DMS 273 (cell line): ENCODE measurements around the gene GABPB1.

Experiments
- DNase-seq: peaks from one replicate; lab custom pipeline; 2025; ENCODE audit not compliant: unreplicated experiment; lab: John Stamatoyannopoulos, UW

The GABPB1 gene

DNA sequence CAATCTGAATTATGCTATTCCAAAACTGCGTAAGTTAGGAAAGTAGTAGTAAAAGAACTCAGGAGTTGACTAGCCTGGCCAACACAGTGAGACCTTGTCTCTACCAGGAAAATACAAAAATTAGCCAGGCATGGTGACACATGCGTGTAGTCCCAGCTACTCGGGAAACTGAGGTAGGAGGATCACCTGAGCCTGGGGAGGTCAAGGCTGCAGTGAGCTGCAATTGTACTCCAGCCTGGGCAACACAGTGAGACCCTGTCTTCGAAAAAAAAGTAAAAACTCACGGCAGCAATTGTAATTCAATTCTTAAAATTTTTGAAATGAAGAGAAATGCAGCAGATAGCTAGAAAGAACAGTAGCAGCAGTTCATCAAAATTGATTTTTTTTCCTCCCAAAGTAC, 9.7 kb downstream of the GABPB1 start:
- no peak for DNase-seq

DNA sequence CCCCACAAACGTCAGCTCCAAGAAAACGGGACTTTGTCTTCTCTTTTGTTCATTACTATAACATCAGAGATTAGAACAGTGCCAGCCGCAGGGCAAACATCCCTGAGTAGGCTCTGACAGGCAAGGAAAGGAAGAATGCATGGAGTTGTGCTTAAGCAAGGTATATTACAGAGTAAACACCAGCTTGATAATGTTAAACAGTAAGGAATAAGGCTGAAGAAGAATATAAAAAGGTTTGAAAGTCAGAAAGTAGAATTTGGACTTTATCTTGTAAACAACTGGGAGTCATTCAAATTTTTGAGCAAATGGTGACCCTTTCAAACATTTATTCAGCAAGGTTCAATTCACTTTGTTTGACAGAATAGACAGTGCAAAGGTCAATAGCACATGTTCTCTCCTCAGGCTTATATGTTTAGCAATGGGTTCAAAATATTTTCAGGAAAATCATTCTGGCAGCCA, 11.0 kb downstream of the GABPB1 start:
- no peak for DNase-seq

DNA sequence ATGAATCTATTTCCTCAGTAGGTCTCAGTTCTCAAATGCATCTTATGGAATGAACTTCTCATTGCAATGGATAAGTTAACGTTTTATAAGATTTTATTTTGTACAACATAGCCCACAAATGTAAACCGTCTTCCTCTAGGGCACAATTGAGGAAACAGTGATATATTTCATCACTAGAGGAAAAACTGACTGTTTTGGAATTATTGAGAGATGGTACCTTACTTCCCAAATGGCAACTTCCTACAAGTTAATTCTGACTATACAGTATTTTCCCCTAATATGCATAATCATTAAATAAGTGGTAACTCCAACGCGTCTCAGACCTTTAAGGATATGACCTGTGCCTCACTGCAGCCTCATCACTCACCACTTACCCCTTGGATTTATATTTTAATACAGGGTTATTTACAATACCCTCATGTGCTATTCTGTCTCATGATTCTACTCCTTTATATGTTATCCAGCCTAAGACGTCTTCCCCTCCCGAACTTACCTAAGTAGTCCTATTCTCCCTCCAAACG, 13.3 kb downstream of the GABPB1 start:
- DNase-seq = no peak

DNA sequence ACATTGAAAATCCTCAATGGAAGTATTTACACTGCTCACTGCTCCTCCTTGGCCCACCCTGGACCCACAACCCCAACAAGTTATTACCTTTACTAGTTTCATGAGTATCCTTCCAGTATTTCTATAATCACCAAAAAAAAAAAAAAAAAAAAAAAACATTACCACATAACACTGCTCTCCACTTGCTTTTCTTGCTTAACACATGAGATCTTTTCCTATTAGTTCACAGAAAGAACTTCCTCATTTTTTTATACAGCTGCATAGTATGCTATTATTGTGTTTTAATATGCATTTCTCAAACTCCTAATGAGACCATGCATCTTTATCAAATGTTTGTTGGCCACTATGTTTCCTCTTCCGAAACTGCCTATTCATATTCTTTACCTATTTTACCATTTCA, 14.6 kb downstream of the GABPB1 start:
- no peak for DNase-seq

DNA sequence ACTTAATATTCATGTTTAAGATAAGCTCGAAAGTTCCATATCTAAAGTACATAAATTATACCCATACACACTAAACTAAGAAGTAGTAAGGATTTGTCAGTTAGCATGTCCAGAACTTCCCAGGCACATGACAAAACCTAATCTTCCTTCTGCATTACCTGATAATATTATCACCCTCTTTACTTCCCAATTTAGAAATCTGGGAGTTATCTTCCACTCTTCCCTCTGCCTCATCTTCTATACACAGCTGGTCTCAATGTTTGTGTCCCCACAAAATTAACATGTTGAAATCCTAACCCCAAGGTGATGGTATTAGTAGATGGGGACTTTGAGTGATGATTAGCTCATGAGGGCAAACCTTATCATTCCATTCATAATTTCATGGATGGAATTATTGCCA, 15.3 kb downstream of the GABPB1 start:
- no peak for DNase-seq

DNA sequence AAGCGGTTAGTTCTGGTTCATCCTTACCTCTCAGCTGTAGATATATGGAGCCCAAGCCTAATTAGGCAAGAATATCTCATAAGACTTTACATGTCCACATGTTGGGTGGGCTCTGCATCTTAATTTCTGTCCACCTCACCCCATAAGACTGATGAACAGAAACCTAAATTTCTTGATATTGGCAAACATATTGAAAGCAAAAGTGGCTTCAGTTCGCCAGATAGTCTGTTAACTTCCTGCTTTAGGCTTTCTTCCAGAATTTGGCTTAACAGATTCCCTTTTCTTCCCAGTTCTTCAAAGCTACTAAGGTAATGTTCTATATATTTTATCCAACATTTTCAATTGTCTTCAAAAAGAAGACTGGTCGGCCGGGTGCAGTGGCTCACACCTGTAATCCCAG, 19.7 kb downstream of the GABPB1 start:
- DNase-seq = no peak

DNA sequence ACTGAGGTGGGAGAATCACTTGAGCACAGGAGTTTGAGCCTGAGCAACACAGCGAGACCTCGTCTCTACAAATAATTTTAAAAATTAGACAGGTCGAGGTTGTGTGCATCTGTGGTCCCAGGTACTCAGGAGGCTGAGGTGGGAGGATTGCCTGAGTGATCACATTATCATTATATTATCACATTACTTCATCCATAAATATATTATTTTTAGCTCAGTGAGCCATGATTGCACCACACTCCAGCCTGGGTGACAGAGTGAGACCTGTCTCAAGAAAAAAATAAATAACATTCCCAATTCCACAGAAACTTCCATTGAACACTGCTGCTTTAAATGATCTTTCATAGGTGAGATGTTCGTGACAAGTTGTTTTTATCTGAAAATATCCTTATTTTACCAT, 21.8 kb downstream of the GABPB1 start:
- DNase-seq = no peak

DNA sequence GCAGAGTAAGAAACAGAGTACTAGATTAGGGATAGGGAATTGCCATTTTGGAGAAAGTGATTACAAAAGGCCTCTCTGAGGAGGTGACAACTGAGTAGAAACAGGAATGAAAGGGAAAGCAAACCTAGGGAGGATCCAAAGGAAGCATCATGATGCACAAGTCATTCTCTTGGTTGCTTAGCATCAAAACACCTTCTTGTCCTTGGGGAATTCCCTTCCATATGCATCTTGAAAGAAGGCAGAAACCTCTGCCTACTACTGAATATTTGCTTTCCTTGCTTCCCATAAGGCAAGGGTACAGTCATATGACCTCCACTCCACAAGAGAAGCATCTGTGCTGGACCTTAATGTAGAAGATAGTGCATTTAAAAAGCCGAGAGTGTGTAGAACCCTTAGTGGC, 24.1 kb downstream of the GABPB1 start:
- DNase-seq = peak; percentile 1

DNA sequence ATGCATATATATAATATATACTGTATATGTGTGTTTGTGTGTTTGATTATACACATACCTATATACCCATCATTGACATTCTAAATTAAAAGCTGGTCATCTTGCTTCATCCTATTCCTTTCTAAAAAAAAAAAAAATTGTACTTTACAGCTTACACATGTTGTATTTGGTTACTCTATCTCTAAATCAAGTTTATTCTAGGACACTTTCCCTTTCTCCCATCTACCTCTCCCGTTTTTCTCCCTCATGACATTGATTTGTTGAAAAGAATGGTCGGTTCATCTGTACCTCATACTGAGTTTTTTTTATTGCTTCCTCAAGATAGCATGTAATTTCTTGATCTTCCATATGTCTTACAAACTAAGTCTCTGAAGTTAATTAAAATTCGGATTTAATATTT, 26.9 kb downstream of the GABPB1 start:
- DNase-seq = no peak

DNA sequence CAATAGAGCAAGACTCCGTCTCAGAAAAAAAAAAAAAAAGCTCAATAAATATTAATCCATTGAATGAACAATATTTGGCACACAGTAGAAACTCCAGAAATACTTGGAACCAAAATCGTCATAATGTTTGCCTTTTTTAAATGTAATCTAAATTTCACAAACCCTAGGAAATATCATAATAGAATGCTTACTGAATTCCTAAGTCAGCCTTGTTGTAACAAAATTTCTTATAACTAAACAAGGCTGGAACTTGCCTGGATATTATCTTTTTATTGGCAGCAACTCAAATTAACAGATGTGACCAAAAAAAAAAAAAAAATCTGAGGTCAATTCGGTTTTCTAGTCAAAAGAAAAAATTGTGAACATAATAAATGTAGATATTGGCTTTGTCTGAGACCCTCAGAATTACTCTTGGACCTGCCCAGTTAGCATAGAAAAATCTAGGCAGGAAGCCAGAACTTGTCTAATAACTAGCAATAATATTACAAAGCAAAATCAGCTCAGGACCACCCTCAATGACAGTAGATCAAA, 33.3 kb downstream of the GABPB1 start:
- peak; percentile 0 for DNase-seq

DNA sequence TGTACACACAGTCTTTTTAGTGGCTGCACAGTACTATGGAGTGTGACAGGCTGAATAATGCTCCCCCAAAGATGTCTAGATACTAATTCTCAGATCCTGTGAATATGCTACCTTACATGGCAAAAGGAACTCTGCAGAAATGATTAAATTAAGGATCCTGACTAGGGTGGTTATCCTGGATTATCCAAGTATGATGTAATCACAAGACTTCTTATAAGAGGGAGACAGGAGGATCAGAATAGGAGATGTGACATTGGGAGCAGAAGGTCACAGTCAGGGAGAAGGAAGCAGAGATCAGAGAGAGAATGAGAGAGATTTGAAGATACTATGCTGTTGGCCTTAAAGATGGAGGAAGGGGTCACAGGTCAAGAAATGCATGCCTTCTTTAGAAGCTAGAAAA, 34.5 kb downstream of the GABPB1 start:
- DNase-seq = no peak

DNA sequence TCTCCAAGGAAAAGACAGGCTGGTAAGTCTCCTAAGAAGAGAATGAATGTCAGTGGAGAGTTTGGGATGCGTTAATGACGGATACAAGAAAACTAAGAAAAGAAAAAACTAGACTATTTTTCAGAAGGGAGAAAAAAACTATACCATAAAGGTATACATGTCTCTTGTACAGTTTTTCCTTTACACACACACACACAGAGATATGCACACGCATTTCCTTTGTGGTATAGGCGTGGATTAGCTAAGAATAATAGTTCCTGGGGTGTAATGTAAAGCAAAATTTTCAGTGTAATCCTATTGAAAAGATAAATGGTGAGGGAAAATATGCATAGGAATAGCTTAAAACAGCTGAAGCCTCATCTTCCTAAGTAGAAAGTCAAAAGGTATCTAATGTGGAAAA, 36.3 kb downstream of the GABPB1 start:
- no peak for DNase-seq

DNA sequence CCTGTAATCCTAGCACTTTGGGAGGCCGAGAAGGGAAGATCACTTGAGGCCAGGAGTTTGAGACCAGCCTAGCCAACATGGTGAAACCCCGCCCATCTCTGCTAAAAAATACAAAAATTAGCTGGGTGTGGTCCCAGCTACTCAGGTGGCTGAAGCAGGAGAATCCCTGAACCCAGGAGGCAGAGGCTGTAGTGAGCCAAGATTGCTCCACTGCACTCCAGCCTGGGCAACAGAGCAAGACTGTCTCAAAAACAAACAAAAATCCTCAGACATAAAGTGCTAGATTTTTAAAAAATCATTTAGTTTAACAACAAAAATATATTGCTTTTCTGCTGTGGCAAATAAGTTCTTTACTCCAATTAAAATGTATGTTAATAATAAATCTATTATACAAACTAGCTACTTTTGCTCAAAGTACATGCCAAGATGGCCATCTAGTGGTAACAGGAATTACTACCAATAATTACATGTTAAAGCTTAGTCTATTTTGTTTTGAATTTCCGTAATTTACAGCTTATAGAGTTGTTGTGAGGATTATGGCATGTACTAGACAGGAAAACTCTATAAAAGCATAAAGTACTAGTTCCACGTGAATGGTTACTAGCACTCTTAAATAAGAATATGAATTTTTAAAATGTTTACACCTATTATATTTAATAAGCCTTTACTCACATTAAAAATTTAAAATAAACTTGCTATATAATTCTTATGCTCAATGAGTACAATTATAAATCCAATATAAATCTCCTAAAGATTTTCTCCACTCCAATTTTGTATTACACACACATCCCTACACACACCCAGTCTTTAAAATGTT, 39.0 kb downstream of the GABPB1 start:
- DNase-seq = peak; percentile 56

DNA sequence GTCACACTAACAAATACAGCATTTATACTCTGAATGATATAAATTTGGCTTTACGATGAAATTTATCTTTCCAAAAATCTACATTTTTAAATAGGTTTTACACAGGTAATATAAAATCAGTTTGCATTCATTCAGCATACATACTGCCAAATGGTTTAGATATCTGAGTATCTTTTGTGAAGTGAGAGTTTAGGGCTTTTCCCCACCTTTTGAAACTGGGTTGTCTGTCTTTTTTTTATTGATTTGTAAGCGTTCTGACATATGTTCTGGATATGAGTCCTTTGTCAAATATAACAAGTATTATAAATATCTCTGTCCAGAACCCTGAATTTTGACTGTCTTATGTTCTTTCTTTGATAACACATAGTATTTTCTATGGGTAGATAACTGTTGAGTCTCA, 42.4 kb downstream of the GABPB1 start:
- DNase-seq = no peak

DNA sequence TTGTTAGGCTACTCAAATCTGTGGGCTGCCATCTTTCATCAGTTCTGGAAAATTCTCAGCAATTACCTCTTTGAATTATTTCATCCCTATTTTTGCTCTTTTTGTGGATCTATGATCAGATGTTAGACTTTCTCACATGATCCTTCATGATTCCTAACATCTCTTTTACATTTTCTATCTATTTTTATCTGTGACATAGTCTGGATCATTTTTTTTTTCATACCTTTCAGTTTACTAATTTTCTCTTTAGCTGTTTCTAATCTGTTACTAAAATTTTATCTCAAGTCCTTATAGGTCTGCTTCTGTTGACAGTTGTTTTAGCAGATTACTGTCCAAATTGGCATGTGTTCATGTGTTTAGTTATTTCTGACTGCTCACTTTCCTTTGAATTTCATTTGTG, 47.2 kb downstream of the GABPB1 start:
- no peak for DNase-seq

DNA sequence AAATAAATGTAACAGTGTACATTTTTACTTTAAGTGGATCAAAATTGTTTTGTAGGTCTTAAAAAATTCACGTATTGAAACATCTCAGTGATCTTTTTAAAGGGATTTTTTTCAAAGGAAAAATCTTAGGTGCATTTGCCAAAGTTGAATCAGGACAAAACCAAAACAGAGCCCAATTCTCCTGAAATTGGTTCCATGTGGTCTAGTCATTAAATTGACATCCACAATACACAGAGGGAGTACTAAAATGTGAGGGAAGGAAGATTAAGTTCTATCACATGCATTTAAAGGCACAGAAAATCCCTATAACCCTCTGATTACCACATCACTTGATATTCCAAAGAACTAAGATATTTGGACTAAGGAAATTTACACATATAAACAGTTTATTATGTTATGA, 50.2 kb downstream of the GABPB1 start:
- DNase-seq = no peak

DNA sequence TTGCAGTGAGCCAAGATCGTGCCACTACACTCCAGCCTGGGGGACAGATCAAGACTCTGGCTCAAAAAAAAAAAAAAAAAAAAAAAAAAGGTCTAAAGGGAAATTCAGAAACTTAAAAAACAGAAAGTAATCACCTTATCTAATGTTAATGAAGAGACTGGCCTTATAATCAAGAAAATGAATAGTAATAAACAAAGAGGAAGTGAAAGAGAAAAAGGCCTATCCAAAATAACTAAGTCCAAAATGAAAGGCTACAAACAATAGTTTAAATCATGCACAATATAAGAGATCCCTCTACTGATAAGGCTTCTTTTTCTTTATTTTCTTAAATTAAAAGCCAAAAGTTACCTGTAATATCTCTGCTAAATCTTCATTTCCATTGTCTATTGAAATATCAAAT, 52.4 kb downstream of the GABPB1 start:
- DNase-seq = no peak

DNA sequence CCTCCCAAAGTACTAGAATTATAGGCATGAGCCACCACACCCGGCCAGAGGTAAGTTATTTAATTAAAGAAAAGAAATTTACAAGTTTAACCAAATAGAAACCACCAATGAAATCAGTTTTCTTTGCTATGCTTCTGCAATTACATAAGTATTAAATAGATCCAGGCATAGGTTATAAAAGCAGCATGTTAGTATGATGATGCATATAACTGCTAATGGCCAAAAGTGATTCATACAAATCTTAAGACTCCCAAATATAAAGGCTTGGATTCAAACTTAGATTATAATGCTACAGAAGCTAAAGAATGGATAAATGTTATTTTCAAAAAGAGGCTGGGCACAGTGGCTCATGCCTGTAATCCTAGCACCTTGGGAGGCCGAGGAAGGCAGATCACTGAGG, 56.7 kb downstream of the GABPB1 start:
- DNase-seq = no peak

DNA sequence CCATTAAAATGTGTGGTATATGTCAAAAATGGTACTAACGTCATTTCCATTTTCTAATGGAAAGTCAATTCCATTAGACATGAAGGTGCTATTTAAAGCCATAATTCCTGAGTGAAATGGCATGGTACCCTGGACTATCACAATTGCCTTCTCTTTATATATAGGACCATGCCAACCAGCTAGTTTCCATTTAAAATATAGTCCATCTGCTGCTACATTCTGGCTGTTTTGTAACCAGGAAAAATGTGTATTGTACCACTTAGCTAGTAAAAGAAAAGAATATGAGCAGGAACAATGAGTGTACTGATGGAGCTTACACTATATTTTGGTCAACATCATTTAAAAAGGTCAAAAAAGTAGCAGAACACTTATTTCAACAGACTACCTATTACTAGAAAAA, 59.0 kb downstream of the GABPB1 start:
- no peak for DNase-seq

DNA sequence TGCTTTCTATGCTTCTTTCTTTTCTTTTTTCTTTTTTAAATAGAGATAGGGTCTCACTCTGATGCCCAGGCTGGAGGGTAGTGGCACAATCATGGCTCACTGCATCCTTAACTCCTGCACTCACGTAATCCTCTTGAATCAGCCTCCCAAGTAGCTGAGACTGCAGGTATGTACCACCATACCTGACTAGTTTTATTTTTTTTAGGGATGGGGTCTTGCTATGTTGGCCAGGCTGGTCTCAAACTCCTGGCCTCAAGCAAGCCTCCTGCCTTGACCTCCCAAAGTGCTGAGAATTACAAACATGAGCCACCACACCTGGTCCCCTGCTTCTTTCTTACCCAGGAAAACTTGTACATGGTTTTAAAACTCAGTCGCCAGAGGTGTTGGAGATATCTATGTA, 65.2 kb downstream of the GABPB1 start:
- DNase-seq = no peak

DNA sequence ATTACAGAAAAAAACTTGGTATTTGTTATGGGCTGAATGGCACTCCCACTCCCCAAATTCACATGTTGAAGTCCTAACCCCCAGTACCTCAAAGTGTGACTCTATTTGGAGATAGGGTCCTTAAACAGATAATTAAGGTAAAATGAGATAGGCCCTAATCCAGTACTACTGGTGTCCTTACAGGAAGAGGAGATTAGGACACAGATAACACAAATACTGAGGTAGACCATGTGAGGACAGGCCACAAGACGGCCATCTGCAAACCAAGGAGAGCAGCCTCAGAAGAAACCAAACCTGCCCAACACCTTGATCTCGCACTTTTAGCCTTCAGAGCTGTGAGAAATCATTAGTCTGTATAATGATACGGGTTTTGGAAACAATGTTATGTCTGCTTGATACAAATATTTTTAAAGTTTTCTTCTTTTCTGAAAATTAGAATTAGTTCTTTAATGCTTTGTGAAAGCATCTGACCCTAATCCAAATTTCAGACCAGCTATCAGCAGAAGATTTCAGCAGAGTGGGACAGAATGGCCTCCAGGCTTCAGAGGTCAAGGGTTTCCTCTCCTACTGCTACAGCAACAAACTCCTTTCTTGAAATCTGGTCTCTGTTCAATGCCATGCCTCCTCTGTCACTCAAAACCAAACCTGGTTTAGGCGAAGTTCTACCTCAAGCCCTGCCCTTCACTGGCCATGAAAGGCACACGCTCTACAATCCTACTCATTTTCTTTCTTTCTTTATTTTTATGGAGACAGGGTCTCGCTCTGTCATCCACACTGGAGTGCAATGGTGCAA, 67.5 kb downstream of the GABPB1 start:
- DNase-seq = no peak

DNA sequence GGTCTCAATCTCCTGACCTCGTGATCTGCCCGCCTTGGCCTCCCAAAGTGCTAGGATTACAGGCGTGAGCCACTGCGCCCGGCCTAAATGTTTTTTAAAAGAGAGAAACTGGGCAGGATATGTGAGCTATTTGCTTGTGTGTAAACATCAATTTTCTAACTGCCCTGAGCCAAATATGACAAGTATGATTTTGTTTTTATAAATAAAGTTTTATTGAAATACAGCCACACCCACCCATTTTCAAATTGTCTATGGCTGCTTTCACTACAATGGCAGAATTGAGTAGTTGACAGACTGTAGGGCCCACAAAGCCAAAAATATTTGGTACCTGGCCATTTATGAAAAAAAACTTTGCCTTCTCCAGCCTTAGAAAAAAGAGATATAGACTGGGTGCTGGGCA, 73.6 kb downstream of the GABPB1 start:
- DNase-seq = no peak
